Mucosa of stomach (tissue), 1 donor: ENCODE measurements around the gene NHERF1.

Experiments used
- H3K27me3 ChIP-seq: one replicate; pipeline ENCODE4 v1.7.0; 2013; ENCODE audit warnings: mild to moderate bottlenecking, low read length; ENCODE audit not compliant: control insufficient read depth, insufficient read depth
- H3K36me3 ChIP-seq: one replicate; pipeline ENCODE4 v1.7.0; 2013; ENCODE audit warnings: low read length; ENCODE audit not compliant: control insufficient read depth, insufficient read depth
- H3K4me1 ChIP-seq: one replicate; pipeline ENCODE4 v1.7.0; 2013; ENCODE audit warnings: mild to moderate bottlenecking, low read length; ENCODE audit not compliant: control insufficient read depth, insufficient read depth
- H3K4me3 ChIP-seq: one replicate; pipeline ENCODE4 v1.7.0; 2013; ENCODE audit warnings: low read length
- H3K9ac ChIP-seq: one replicate; pipeline ENCODE4 v1.7.0; 2013; ENCODE audit warnings: mild to moderate bottlenecking, low read length, moderate library complexity
- H3K9me3 ChIP-seq: one replicate; pipeline ENCODE4 v1.7.0; 2013; ENCODE audit warnings: mild to moderate bottlenecking, low read length, moderate library complexity; ENCODE audit not compliant: control insufficient read depth
- donor health status: Pancreatic carcinoma.

NHERF1 gene

DNA sequence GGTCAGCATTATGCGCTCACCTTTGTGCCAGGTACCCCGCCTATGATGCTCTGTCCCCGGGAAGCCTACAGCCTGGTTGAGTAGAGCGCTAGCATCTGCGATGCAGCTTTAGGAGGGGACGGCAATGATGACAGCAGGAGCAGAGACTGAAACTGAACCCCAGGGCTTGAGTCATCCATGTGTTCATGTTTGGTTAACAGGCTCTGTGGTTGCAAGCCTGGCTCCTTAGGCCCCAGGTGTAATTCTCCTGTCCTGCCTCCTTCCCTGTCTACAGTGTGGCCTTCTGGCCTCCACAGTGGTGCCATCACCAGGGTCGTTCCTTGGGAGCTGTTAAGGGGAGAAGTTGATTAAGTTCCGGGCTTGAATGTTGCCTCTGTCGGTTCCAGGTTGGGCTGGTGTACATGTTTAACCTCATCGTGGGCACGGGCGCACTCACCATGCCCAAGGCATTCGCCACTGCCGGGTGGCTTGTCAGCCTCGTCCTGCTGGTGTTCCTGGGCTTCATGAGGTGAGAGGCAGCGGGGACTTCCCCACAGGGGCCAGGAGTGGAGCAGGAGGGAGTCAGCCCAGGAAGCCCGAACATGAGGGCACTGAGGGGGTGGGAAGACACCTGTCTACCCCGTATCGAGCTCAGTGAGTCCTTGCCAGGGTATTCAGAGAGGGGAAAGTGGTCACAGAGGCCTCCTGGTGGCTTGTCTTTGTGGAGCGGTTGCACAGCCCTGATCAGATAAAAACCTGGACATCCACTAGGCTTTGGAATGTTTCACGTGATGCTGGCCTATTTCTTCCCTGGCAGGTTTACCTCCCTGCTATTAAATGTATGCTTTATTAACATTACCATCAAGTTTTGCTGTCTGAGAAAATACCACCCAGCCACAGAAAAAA, 36.9 kb downstream of the NHERF1 start:
- Histone ChIP-seq H3K36me3 (no peaks in the 10 kb centered on the region), H3K4me3 (no peak overlapping the region), H3K27me3 (no peaks in the 10 kb centered on the region), H3K4me1 (no peaks in the 10 kb centered on the region), H3K9me3 (no peaks in the 10 kb centered on the region), H3K9ac (no peak overlapping the region)

DNA sequence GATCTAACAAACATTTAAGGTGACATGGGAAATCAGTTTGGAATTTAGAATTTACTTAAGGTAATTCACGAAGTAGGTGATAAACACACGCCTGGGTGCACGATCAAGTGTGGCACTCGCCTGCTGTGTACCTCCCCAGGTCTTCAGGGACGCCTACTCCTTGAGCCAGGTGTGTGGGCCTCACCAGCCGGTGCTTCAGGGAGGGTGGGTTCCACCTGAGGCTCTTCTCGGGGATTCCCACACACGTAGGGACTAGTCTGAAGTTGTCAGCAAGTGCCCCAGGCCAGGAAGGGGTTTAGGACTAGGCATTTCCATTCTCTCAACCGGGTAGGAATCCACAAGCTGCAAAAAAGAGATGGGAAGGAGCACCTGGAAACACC, 37.5 kb downstream of the NHERF1 start:
- Histone ChIP-seq H3K4me3 (no peak overlapping the region), H3K9me3 (no peaks in the 10 kb centered on the region), H3K27me3 (no peaks in the 10 kb centered on the region), H3K4me1 (no peaks in the 10 kb centered on the region), H3K36me3 (no peaks in the 10 kb centered on the region), H3K9ac (no peak overlapping the region)

DNA sequence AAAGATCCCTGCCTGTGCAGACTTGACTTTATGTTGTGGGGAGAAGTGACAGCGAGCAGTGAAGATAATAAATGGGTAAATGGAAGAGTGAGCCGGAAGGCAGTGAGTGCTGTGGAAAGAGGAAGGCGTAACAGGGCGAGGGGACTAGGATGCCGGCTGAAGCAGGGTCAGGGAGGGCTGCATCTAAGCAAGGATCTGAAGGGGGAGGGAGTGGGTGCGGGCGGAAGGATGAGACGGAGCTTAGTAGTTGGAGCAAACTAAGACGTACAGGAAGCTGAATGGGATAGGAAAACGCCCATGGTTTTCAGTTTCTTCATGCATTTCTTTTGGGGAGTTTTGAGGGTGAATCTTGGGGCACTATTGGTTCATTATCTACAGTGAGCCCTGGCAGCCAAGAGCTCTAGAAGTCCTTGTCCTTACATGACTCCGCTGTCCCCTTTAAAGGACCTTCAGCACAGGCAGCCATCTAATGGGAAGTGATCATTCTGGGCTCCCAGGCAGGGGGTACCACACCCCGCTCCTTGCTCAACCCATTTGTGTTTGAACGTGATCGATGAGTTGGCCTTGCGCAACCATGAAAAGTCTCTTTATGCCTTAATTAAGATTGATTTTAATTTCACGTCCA, 38.1 kb downstream of the NHERF1 start:
- H3K4me1 ChIP-seq: no peaks in the 10 kb centered on the region
- no peaks in the 10 kb centered on the region for H3K27me3 ChIP-seq
- no peaks in the 10 kb centered on the region for H3K9me3 ChIP-seq
- no peaks in the 10 kb centered on the region for H3K36me3 ChIP-seq
- H3K9ac ChIP-seq: no peak overlapping the region
- H3K4me3 ChIP-seq: no peak overlapping the region

DNA sequence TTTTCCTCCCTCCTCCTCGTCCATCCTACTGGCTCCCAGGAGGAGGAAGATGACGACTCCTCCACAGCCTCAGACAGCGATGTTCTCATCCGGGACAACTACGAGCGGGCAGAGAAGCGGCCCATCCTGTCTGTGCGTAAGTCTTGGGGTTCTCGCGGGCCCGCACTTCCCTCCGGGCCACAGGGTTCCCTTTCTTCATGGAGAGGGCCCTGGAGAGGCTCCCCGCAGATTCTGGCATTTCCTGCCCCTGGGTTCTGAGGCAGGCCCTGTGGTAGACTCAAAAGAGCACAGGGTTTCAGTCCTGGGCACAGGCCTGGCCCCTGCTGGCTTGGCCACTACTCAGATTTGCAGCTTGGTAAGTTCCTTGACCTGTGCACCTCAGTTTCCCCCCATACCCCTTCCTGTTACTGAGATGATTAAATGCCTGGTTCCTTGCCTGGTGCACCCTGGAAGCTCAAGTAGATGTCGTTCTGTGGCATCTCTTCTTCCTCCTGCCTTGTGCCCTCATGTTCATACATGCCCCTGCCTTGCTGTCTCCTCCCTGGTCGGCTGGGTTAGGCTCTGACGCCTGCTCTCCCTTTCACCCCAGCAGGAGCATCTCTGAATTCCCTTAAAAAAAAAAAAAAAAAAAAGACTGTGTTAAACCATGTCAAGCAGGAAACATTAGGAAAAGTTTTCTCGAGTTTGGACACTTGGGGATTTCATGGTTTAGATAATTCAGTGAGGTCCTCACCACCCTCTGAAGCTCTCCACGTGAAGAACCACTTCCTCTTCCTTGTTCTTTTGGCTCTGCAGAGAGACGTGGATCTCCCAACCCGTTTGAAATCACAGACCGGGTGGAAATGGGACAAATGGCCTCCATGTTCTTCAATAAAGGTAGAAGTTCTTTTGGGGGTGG, 42.0 kb downstream of the NHERF1 start:
- Histone ChIP-seq H3K27me3 (no peaks in the 10 kb centered on the region), H3K9me3 (no peaks in the 10 kb centered on the region), H3K4me1 (no peaks in the 10 kb centered on the region), H3K36me3 (peaks cover 8% of the 10 kb centered on the region), H3K9ac (no peak overlapping the region), H3K4me3 (no peak overlapping the region)

DNA sequence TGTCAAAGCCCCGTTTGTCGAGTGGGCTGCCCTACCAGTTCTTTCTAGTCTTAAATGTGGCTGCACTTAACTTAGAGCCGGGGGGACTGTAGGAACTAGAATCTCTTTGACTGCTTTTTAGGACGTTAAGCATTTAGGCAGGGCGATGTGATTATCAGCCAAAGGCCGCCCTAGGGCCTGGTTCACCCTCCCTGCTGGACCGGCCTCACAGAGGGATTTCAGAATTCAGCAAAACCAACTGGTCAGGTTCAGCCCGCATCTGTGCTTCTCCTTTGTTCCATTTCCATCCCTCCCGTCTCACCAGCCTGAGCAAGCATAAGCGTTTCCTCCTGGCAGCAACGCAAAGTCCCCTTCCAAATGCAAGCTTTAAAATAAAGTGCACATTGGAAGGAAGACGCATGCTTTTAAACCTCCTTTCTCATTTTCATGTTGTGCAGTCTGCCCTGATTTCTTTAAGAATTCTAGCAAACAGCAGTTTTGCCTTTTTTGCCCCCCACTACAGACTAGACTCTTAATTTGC, 44.2 kb downstream of the NHERF1 start:
- no peaks in the 10 kb centered on the region for H3K9me3 ChIP-seq
- no peaks in the 10 kb centered on the region for H3K4me1 ChIP-seq
- H3K27me3 ChIP-seq: no peaks in the 10 kb centered on the region
- H3K4me3 ChIP-seq: no peak overlapping the region
- no peak overlapping the region for H3K9ac ChIP-seq
- H3K36me3 ChIP-seq: peaks cover 8% of the 10 kb centered on the region

DNA sequence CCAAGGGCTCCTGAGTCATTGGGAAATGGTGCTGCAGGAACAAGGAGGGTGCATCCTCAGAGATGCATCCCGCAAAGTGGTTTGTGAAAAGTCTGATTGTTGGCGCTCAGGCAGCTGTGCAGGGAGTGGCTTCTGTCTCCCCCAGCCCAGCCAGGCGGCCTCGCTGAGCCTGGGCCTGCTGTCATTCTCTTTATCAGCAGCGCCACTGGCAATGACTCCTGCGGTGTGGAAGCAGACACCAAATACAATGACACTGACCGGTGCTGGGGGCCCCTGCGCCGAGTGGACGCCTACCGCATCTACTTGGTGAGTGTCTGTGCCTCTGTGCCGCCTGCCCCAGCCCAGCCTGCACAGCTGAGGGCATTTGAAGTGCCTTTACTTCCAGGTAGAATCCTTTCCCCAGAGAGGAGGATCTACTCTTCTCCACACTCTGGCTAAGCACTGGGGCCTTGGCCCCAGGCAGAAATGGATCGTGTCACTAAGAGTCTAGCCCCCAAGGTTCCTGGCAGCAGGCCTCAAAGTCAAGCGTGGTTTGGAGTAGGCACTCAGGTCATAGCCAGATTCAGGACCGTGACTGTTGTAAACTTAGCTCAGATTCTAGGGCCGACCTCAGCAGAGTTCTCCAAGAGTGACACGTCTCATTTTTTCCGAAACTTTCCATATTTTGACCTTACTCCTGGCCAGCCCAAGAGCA, 47.0 kb downstream of the NHERF1 start:
- Histone ChIP-seq H3K4me3 (no peak overlapping the region), H3K4me1 (no peaks in the 10 kb centered on the region), H3K9ac (no peak overlapping the region), H3K36me3 (peaks cover 8% of the 10 kb centered on the region), H3K9me3 (no peaks in the 10 kb centered on the region), H3K27me3 (no peaks in the 10 kb centered on the region)

DNA sequence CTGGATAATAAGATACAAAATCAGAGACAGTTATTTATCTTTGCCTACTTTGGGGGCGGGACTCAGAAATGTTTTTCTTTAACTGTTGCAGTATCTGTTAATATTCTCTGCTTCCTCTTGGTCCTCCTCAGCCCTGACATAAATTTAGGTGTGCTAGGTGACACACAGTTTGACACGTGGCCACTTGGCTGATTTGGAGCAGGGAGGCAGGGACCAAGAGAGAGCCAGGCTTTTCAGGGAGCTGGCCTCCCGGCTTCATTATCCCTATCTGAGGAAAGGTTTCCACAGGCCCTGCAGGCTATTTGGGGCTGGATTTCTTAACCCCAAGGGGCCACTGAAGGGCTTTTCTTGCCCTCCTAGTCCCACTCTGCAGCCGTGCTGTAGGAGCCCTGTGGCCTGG, 47.8 kb downstream of the NHERF1 start:
- Histone ChIP-seq H3K9me3 (no peaks in the 10 kb centered on the region), H3K4me1 (no peaks in the 10 kb centered on the region), H3K9ac (no peak overlapping the region), H3K4me3 (no peak overlapping the region), H3K36me3 (peaks cover 8% of the 10 kb centered on the region), H3K27me3 (no peaks in the 10 kb centered on the region)

DNA sequence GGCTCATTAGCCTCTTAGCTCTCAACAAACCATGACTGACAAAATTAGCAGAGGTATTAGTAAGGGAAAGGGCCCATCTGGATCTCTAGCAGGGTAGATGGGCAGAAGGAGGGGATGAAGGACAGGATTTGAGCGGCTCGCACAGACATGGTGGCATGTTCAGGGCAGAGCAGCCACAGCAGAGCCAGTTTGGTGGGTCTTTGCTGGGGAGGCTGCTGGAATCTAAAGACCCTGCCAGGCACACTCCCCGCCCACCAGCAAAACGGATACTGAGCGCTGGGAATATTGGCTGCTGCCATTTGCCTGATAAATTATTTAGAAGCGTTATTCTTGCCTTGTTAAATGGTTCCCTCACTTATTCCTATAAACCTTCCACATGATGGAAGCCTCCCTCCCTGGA, 48.4 kb downstream of the NHERF1 start:
- H3K9ac ChIP-seq: no peak overlapping the region
- H3K9me3 ChIP-seq: no peaks in the 10 kb centered on the region
- no peaks in the 10 kb centered on the region for H3K27me3 ChIP-seq
- H3K36me3 ChIP-seq: peaks cover 8% of the 10 kb centered on the region
- H3K4me1 ChIP-seq: no peaks in the 10 kb centered on the region
- no peak overlapping the region for H3K4me3 ChIP-seq

DNA sequence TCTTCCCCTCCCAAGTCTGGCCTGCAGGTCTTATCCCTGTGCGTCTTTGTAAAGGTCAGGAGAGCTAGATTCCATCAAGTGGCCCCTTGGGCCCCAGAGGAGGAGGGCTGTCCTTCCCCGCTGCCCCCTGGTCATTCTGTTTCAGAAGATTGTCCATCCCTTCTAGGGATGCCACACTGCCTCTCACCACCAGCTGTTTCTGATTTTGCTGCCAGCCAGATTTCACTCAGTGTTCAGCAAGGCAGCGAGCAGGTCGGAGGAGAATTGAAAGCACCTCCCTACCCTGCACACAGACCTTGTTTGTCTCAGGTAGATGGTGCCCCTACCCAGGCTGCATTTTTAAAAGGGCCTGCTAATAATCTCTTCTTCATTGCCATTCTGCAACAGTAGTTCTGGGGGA, 49.4 kb downstream of the NHERF1 start:
- H3K9ac ChIP-seq: no peak overlapping the region
- peaks cover 8% of the 10 kb centered on the region for H3K36me3 ChIP-seq
- no peaks in the 10 kb centered on the region for H3K9me3 ChIP-seq
- no peaks in the 10 kb centered on the region for H3K27me3 ChIP-seq
- H3K4me3 ChIP-seq: no peak overlapping the region
- H3K4me1 ChIP-seq: no peaks in the 10 kb centered on the region

DNA sequence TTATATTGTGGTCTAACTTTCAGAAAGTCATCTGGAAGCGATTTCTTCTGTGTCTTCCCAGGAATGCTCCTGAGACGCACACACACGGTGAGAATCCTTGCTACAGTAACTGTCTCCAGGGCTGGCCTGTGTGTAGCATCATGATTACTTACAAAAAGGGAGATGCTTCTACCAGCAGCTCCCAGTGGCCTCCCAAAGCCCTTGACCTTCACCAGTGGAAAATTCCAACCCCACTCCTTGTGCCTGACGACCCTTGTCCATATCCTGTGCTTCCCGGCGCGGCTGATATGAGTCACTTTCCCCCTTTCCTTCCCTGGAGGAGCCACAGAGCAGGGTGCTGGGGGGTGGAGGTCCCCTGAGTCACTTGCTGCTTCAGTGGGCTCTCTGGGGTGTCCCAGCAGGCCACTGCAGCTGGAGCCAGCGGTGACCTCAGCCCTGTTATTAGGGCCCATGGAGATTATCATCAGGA, 49.8 kb downstream of the NHERF1 start:
- H3K9ac ChIP-seq: no peak overlapping the region
- H3K4me1 ChIP-seq: no peaks in the 10 kb centered on the region
- H3K36me3 ChIP-seq: peaks cover 8% of the 10 kb centered on the region
- H3K27me3 ChIP-seq: no peaks in the 10 kb centered on the region
- no peak overlapping the region for H3K4me3 ChIP-seq
- no peaks in the 10 kb centered on the region for H3K9me3 ChIP-seq

DNA sequence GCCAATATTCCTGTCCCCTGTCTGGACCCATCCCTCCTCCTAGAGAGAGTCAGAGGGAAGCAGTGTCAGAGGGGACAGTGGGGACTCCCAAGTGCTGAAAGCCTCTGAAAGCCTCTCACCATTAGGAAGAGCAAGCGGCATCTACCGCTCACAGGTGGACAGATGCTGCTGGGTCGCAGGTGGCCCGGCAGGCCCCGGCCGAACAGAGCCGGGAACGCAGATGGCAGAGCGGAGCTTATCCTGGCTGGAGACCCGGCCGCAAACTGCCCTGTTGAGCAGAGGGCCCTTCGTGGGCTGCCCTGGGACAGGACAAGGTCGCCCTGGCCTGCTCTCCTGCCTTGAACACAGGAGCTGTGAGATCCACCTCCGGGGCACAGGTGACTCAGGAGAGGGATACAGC, 50.7 kb downstream of the NHERF1 start:
- Histone ChIP-seq H3K9me3 (no peaks in the 10 kb centered on the region), H3K9ac (no peak overlapping the region), H3K27me3 (no peaks in the 10 kb centered on the region), H3K4me1 (no peaks in the 10 kb centered on the region), H3K36me3 (peaks cover 3% of the 10 kb centered on the region), H3K4me3 (no peak overlapping the region)
